GM18511 (cell line): Measurements from ENCODE around the gene EMILIN3.

ENCODE experiments used
- ATAC-seq: cut with Tn5 transposase; IDR thresholded peaks from one replicate; pipeline ENCODE4 v1.9.1; 2021; ENCODE audit warnings: mild to moderate bottlenecking, moderate library complexity; ENCODE audit not compliant: unreplicated experiment

EMILIN3 gene

GRCh38 chr20:41392871-41393704 is 26.5 kb upstream of the EMILIN3 start:
- ATAC-seq, result no peak

- no peak for ATAC-seq
These were observed 25.7 kb upstream of the EMILIN3 start for GRCh38 chr20:41392295-41392694.

- no peak for ATAC-seq
These were observed 25.0 kb upstream of the EMILIN3 start for GRCh38 chr20:41391587-41392001.

- ATAC-seq, result no peak
These were observed 24.3 kb upstream of the EMILIN3 start for GRCh38 chr20:41390889-41391288.

- no peak for ATAC-seq
These were observed 20.8 kb upstream of the EMILIN3 start for GRCh38 chr20:41387444-41387851.

- no peak for ATAC-seq
These were observed 20.1 kb upstream of the EMILIN3 start for GRCh38 chr20:41386502-41387427.

GRCh38 chr20:41382791-41383305 is 16.2 kb upstream of the EMILIN3 start:
- no peak for ATAC-seq

GRCh38 chr20:41380551-41381193 is 14.1 kb upstream of the EMILIN3 start:
- no peak for ATAC-seq

GRCh38 chr20:41379551-41379950 is 12.9 kb upstream of the EMILIN3 start:
- no peak for ATAC-seq

GRCh38 chr20:41377275-41377674 is 10.7 kb upstream of the EMILIN3 start:
- no peak for ATAC-seq

- ATAC-seq, result no peak
These were observed 9.7 kb upstream of the EMILIN3 start for GRCh38 chr20:41376349-41376748.

GRCh38 chr20:41375846-41376245 is 9.2 kb upstream of the EMILIN3 start:
- ATAC-seq, result no peak

GRCh38 chr20:41373931-41374920 is 7.6 kb upstream of the EMILIN3 start:
- no peak for ATAC-seq

- ATAC-seq, result no peak
These were observed 6.7 kb upstream of the EMILIN3 start for GRCh38 chr20:41373251-41373783.

- ATAC-seq, result no peak
These were observed 4.8 kb upstream of the EMILIN3 start for GRCh38 chr20:41371371-41371770.

- ATAC-seq, result no peak
These were observed 3.6 kb upstream of the EMILIN3 start for GRCh38 chr20:41370176-41370575.

GRCh38 chr20:41369673-41370072 is 3.1 kb upstream of the EMILIN3 start:
- ATAC-seq, result no peak

- no peak for ATAC-seq
These were observed 1.3 kb upstream of the EMILIN3 start for GRCh38 chr20:41367956-41368355.

GRCh38 chr20:41367393-41367695 is 726 bp upstream of the EMILIN3 start:
- no peak for ATAC-seq
